Aorta (tissue), 5 donors: Measurements from ENCODE around the gene ADAR. TPM values are rescaled to one million over a fixed set of nuclear protein-coding genes. Genes with fewer than 3 reads are reported as not detected.

Source experiments
- ATAC-seq: fragments of 200-7000 bp; cut with Tn5 transposase; one replicate; pipeline ENCODE4 v1.9.1; 2022; ENCODE audit warnings: moderate library complexity; ENCODE audit not compliant: low FRiP score
- DNase-seq, 2 donors: peaks; one replicate each; pipeline ENCODE4 v3.0.0-alpha.2; 2020
- H3K27ac ChIP-seq, 2 donors: one replicate each; pipeline ENCODE4 v1.5.1; 2013; ENCODE audit warnings: low read length in 2 of 2, mild to moderate bottlenecking in 2 of 2, moderate library complexity in 2 of 2, control low read depth in 1 of 2, inconsistent platforms in 1 of 2, low read depth in 1 of 2
- H3K27me3 ChIP-seq, 2 donors: one replicate each; pipeline ENCODE4 v1.6.1; 2013; ENCODE audit warnings: control low read depth in 1 of 2, low read length in 1 of 2, mild to moderate bottlenecking in 1 of 2, moderate library complexity in 1 of 2; ENCODE audit not compliant: insufficient read depth in 2 of 2, control insufficient read depth in 1 of 2
- H3K36me3 ChIP-seq, 2 donors: one replicate each; pipeline ENCODE4 v1.6.1; 2013; ENCODE audit warnings: control low read depth in 1 of 2, low read length in 1 of 2, mild to moderate bottlenecking in 1 of 2; ENCODE audit not compliant: insufficient read depth in 2 of 2, control insufficient read depth in 1 of 2
- H3K4me1 ChIP-seq, 2 donors: one replicate each; pipeline ENCODE4 v1.6.1; 2013; ENCODE audit warnings: low read length in 2 of 2, control low read depth in 1 of 2, mild to moderate bottlenecking in 1 of 2, moderate library complexity in 1 of 2; ENCODE audit not compliant: insufficient read depth in 2 of 2, control insufficient read depth in 1 of 2
- H3K4me3 ChIP-seq, 2 donors: one replicate each; pipeline ENCODE4 v1.5.1; 2013; ENCODE audit warnings: low read length in 2 of 2, control low read depth in 1 of 2, mild to moderate bottlenecking in 1 of 2
- H3K9me3 ChIP-seq: one replicate; pipeline ENCODE4 v1.6.1; 2013; ENCODE audit warnings: mild to moderate bottlenecking, low read length; ENCODE audit not compliant: control insufficient read depth
- WGBS, 2 donors: extraction: QIAGEN DNeasy Blood & Tissue Kit; methylation state at CpG; one replicate each; pipeline ENCODE4 v1.1.7; 2013; 5-methylcytosine and 5-hydroxymethylcytosine counted together
- intact Hi-C, 2 donors: fragments of 100-400 bp; cut with DNase I; formaldehyde crosslinking; loops; one replicate each; pipeline versions ENCODE4 v1.14.2 to v1.15.0; 2022
- polyA plus RNA-seq, 2 donors: library from polyadenylated mRNA; stranded (reverse); fragments of 200-250 nt; gene quantifications; one replicate each; pipeline ENCODE4 v1.2.3, GENCODE V29; 2013
- total RNA-seq, 2 donors: library from RNA; stranded (reverse); fragmentation: NEBNext Ultra II Directional; extraction: Animal tissue kit (Norgen Biotek cat#: 25700); gene quantifications; one replicate each; pipeline ENCODE4 v1.2.1, GENCODE V29; 2021
- donor health status: healthy with polysubstance abuse.
- donor health status: Bipolar disorder and iron deficiency.
- donor health status: DM: no; HTN: no; CAD: no.
- donor health status: DM: no; HTN: no; CAD: no.
- donor health status: DM: yes; HTN: yes; CAD: no.

ADAR gene
- total and polyA plus RNA-seq, 4 donors: 22.9 to 138 (median 79.4) TPM

DNA sequence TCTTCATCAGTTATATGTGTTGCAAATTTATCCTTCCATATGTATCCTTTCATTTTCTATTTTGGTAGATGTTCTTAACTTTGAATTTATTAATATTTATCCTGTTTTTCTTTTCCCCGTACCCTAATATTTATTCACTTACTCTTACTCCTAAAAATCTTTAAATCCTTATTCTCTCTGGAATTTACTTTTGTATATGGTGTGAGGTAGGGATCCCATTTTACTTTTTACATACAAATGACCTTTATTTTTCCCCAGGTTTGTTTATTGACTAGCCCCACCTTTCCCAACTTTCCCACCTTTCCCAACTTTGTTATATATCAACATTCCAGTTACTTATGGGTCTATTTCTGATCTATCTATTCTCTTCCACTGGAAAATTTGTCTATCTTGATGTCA lies 21.7 kb upstream of the ADAR start:
- intact Hi-C loops: no loop called here
- H3K27ac ChIP-seq: no peak overlapping the region
- H3K36me3 ChIP-seq: no peaks in the 10 kb centered on the region
- ATAC-seq (no peak), DNase-seq (no peak)
- no peaks in the 10 kb centered on the region for H3K9me3 ChIP-seq
- 17% methylated on average over 1 of the region's 1 CpG; no CpG with 5 or more reads in 1 of the 2 donors for WGBS, 2 donors
- no peaks in the 10 kb centered on the region for H3K27me3 ChIP-seq
- H3K4me3 ChIP-seq: no peak overlapping the region
- peaks cover 0 to 4% of the 10 kb centered on the region in 2 donors for H3K4me1 ChIP-seq

DNA sequence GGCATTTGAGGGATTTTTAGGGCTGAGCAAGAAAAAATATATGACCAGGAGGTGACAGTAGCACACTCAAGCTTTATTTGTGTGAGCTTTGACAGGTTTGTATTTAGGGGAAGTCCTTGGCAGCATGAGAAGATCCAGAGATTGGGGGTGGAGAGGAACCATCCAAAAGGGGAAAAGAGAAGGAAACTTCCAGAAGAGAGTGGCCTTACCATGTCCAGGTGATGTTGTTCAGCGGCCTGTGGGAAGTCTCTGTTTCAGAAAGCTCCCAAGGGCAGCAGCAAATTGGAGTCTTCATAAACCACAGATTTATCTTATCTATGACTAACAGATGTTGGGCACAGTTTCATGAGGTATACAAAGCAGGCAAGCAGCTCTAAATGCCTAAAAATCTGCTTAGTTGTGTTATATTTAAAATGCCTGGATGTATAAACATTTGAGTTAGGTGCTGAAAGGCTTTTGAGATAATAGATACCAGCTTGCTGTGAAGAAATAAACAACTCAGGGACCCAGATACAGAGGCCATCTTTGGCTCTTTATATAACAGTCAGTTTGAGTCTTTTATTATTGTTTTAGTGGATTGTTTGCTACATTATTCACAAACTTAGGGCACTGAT lies 21.2 kb upstream of the ADAR start:
- no peaks in the 10 kb centered on the region for H3K9me3 ChIP-seq
- intact Hi-C loops: no loop called here
- no peak overlapping the region for H3K27ac ChIP-seq
- H3K36me3 ChIP-seq: no peaks in the 10 kb centered on the region
- peaks cover 0 to 4% of the 10 kb centered on the region in 2 donors for H3K4me1 ChIP-seq
- 88 to 94% methylated on average over 1 of the region's 1 CpG for WGBS, 2 donors
- no peaks in the 10 kb centered on the region for H3K27me3 ChIP-seq
- DNase-seq: no peak
- no peak overlapping the region for H3K4me3 ChIP-seq
- no peak for ATAC-seq

GRCh38 chr1:154628121-154628405 lies 20.1 kb upstream of the ADAR start:
- Histone ChIP-seq H3K9me3 (no peaks in the 10 kb centered on the region), H3K27ac (peak overlapping the region; percentile 72 to 89), H3K4me1 (peaks cover 0 to 4% of the 10 kb centered on the region in 2 donors), H3K27me3 (no peaks in the 10 kb centered on the region), H3K4me3 (peak overlapping the region in 1 of 2 donors; percentile 67), H3K36me3 (no peaks in the 10 kb centered on the region)
- DNase-seq (no peak), ATAC-seq (peak; percentile 47)
- WGBS, 2 donors: 3 to 5% methylated on average over 5 of the region's 5 CpGs
- intact Hi-C loops: no loop called here

DNA sequence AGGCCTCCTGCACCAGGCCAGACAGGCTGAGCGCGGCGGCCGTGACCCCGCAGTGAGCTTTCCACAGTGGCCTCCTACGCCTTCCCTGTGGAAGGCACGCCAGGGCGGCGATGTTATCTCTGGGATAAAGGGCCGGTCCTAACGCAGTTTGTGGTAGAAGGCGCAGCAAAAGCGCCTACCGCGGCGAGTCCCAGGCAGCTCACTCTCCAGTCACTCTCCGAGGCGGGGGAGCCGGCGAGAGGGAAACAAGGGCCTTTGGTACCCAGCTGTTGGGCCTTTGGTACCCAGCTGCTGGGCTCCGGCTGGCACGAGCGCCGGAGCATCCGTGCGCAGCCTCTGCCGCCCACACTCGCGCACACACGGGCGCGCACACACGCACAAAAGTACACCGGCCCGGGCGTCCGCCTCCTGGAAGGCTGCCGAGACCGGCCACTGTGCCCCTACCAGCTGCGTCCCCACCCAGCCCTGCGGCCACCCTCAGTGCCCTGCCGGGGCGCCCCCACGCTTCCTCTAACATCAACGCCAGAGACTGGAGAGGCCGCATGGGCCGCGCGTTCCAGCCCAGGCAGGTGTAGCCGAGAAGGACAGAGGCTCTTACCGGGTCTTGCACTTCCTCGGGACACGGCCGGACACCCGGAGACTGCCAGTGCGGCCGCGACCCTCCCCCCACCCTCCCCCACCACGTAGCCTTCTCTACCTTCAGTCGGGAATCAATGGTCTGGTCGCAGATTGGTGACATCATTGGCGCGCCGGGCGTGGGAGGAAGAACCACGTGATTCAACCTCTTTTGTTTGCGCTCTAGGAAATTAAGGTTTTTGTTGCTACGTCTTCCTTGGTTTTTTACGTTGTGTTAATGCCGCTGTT lies 19.5 kb upstream of the ADAR start:
- H3K4me3 ChIP-seq: peak overlapping the region; percentile 67 to 84
- DNase-seq (peak; percentile 94 to 97), ATAC-seq (peak; percentile 93)
- intact Hi-C loops: loop anchor here in 1 of 2 donors (2.0 kb wide), 1 partner anchor 19 kb away; the partner anchor contains the start of gene ADAR
- H3K27me3 ChIP-seq: no peaks in the 10 kb centered on the region
- H3K4me1 ChIP-seq: peaks cover 0 to 4% of the 10 kb centered on the region in 2 donors
- peak overlapping the region; percentile 72 to 89 for H3K27ac ChIP-seq
- H3K36me3 ChIP-seq: no peaks in the 10 kb centered on the region
- H3K9me3 ChIP-seq: no peaks in the 10 kb centered on the region
- WGBS, 2 donors: 1% methylated on average over 68 to 70 of the region's 70 CpGs

DNA sequence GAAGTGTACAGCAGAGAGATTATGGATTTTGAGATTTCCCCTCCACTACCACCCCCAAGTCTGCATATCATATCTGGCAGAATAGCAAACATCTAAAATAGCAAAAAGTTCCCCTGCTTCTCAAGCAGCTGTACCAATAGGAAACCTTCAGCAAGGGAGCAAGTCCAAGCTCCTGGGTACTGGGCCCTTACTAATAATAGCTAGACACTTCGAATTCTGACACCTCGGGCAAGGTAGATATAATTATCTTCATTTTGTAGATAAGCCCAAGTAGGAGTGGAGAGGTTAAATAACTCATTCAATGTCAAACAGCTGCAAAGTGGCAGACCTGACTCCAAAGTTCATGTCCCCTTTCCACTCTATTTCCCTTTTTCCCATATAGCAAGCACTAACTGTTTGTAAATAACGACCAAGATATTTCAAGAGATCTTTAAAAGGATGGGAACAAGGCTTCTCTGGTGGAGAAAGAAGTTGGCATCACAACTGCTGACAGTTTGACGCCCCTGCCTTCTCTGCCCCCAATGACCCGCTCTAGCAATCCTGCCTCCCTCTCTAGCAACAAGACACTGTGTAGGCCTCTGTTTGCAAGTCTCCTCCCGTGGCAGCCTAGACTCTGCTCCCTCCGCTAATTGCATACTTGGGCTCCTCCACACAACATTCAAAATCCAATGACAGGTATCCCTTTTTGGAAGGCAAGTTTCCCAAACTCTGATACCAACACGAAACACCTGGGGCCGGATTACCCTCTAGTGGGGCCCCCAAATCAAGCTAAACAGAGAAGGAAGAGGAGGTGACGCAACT lies 18.7 kb upstream of the ADAR start:
- intact Hi-C loops: loop anchor here in 1 of 2 donors (2.0 kb wide), 1 partner anchor 18 kb away; the partner anchor contains the start of gene ADAR
- Histone ChIP-seq H3K9me3 (no peaks in the 10 kb centered on the region), H3K4me1 (peaks cover 0 to 4% of the 10 kb centered on the region in 2 donors), H3K36me3 (no peaks in the 10 kb centered on the region), H3K27me3 (no peaks in the 10 kb centered on the region), H3K4me3 (peak overlapping the region; percentile 67 to 84), H3K27ac (peak overlapping the region; percentile 72 to 84)
- WGBS, 2 donors: 10 to 11% methylated on average over 10 of the region's 10 CpGs
- ATAC-seq: peak; percentile 28
- DNase-seq: no peak

GRCh38 chr1:154624746-154625643 lies 17.0 kb upstream of the ADAR start:
- Histone ChIP-seq H3K36me3 (no peaks in the 10 kb centered on the region), H3K27me3 (no peaks in the 10 kb centered on the region), H3K9me3 (no peaks in the 10 kb centered on the region), H3K4me3 (no peak overlapping the region), H3K4me1 (peaks cover 0 to 4% of the 10 kb centered on the region in 2 donors), H3K27ac (no peak overlapping the region)
- 73 to 76% methylated on average over 8 of the region's 8 CpGs for WGBS, 2 donors
- ATAC-seq: no peak
- intact Hi-C loops: no loop called here
- DNase-seq: no peak

- WGBS, 2 donors: 87 to 90% methylated on average over 3 of the region's 3 CpGs
- Histone ChIP-seq H3K9me3 (no peaks in the 10 kb centered on the region), H3K27ac (no peak overlapping the region), H3K4me1 (peaks cover 0 to 4% of the 10 kb centered on the region in 2 donors), H3K4me3 (no peak overlapping the region), H3K36me3 (no peaks in the 10 kb centered on the region), H3K27me3 (no peaks in the 10 kb centered on the region)
- DNase-seq: no peak
- ATAC-seq: no peak
- intact Hi-C loops: no loop called here
Measured at GRCh38 chr1:154623358-154623757, 15.4 kb upstream of the ADAR start.

DNA sequence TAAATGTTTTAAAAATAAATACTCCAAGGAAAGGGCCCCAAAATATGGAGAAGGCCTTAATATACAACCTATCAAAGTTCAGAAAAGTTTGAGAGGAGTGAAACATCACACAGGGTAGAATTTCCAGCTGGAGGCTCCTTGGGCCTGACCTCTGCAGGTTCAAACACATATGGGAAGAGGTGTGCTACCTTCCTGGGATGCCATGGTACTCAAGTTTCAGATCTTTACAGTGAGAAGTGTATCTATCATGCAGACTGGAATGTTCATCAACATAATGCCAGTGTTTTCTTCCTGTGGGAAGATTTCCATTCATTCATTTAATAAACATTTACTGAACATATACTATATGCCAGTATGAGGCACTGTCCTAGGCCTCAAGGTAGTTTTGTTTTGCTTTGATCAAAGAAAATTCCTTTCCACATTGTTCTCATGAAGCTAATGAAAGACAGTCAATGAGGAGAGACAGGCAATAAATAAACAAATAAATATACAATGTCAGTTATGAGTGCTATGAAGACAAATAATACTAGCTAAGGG lies 14.6 kb upstream of the ADAR start:
- Histone ChIP-seq H3K27me3 (no peaks in the 10 kb centered on the region), H3K36me3 (no peaks in the 10 kb centered on the region), H3K27ac (no peak overlapping the region), H3K4me1 (peaks cover 0 to 4% of the 10 kb centered on the region in 2 donors), H3K4me3 (no peak overlapping the region), H3K9me3 (no peaks in the 10 kb centered on the region)
- ATAC-seq (no peak), DNase-seq (no peak)
- intact Hi-C loops: no loop called here
